GM21528 (cell line): ENCODE results near the gene EZH2.

ENCODE experiments used
- ATAC-seq: cut with Tn5 transposase; IDR thresholded peaks from one replicate; pipeline ENCODE4 v1.9.1; 2021; ENCODE audit warnings: mild to moderate bottlenecking, moderate library complexity; ENCODE audit not compliant: unreplicated experiment, low FRiP score

Gene EZH2

DNA sequence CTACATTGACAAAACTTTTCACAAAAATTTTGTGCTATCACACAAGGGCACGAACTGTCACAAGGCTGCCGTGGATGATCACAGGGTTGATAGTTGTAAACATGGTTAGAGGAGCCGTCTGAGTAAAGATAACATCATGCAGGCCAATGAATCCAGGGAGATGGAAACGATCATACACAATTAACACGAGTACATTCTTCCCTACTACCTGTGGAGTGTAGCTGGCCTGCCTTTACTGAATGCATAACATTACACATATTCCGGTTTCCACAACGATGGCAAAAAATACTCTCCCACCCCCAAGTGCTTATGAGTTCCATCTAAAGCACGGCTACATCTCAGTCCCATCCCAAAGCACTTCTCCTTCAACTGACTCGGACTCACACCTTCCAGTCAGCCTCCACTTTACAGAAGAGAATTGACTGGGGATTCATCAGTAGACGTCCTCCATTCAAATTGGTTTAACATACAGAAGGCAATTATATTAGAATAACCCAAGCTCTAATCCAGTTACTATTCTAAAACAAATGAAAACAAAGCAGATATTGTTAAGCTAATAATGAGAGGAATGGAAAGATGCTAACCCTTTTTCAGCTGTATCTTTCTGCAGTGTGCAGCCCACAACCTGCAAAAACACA, 69.0 kb downstream of the EZH2 start:
- ATAC-seq, result no peak

DNA sequence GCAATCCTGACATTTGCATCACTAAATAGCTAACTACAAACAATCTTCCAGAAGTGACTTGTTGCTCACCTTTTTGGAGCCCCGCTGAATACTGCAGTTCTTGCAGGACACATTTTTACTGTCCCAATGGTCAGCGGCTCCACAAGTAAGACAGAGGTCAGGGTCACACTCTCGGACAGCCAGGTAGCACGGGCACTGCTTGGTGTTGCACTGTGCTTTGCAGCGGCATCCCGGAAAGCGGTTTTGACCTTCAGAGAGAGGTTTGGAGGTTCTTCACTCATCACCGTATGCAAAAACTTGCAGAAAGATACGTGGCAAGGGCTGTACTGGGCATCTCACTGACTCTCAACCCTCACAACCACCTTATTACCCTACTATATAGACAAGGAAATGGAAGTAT, 70.2 kb downstream of the EZH2 start:
- ATAC-seq, result no peak

DNA sequence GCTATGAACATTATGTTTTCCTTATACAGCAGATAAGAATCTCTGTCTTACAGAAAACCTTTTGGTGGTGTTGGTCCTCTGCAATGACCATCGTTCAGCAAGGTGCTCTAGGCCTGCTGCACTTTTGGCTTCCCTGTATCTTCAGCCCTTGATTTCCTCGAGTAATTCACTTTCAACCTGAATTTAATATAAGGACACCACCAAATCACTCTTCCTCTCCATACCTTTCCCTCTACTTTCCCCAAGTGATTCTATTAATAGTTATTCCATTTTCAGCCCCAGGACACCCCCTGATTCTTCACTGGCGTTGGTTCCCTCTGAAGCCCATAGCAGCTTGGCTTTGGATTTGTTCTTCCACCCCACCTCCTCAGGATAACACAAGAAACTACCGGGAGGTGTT, 72.2 kb downstream of the EZH2 start:
- no peak for ATAC-seq

DNA sequence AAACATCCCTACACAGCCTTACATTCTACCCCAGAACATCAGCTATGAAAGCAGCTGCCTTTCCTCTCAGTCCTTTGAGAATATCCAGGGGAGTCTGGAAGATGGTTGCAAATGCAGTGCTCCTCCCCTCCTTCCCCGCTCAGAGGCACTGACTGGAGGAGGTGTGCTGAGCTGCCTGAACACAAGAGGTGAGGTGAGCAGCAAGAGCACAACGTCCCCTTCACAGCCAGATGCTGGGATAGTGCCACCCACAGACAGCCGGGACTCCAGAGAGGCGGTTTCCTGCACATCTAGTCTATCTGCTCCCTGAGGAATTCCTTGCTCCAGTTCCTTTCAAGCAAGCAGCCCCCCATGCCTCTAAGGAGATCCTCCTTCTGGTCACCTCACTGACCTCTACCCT, 74.2 kb downstream of the EZH2 start:
- no peak for ATAC-seq

DNA sequence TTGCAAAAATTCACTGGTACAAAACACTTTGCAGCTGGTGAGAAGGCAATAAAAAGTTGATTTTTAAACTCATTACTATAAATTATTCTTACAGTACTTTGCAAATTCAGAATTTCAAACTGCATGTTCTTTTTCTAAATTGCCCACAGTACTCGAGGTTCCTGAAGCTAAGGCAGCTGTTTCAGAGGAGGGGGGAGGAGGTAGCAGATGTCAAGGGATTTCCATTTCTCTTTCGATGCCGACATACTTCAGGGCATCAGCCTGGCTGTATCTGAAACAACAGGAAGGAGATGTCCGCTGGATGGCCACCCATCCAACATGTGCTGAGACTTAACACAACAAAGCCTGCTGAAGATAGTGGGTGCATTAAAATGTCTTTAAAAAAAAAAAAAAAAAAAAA, 76.7 kb downstream of the EZH2 start:
- ATAC-seq, result no peak

DNA sequence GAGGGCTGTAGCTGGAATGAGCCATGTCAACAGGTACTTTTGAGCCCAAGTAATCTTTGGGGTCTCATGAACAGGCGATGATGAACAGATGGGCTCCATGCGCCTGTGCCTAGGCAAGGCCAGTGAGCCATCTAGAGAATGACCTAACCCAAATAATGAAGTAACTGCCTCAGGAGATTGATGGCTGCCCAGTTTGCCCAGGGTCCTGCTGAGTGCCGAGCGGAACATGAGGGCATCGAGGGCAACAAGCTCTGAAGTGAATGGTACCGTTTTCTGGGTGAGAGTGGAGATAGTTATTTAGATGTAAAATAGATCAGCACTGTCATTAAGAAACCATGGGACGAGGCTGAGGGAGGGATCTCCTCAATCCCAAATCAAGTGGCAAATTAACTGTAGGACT, 77.9 kb downstream of the EZH2 start:
- no peak for ATAC-seq

DNA sequence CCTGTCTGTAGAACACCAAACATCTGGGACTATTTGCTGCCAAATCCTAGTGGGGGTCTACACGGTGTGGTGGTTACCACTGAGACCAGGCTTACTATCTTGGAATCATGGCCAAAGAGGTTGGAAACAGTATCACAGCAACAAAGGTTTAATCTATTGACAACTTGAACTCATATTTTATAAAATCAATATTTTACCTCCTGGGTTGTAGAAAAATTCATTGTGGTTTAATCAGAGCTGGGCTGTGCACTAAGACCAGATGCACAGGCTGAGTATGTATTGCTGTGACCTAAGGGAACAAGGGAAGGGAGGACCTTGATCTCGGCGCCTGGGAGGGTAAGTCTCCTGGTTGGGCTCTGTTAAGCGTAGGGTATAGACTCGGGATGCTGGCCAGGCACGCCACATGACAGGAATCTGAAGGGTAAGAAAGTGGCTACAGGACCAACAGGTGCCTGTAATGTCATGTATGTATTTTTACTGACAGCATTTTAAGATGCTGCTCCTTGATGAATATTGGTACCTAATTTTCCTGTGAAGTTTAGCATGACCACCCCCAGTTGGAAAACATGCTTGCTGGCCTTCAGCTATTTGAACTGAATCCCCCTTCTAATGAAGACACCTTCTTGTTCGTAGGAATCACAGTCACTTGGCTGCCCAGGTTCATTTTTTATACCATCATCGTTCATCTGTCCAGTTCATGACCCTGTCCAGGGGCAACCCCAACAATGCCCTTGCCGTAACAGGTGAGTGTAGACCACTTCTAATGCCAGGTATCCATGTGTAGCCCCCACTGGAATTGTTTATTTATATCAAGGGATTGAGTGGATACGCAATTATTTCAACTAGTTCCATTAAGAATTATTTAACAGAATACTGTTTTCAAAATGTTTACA, 79.5 kb downstream of the EZH2 start:
- no peak for ATAC-seq

DNA sequence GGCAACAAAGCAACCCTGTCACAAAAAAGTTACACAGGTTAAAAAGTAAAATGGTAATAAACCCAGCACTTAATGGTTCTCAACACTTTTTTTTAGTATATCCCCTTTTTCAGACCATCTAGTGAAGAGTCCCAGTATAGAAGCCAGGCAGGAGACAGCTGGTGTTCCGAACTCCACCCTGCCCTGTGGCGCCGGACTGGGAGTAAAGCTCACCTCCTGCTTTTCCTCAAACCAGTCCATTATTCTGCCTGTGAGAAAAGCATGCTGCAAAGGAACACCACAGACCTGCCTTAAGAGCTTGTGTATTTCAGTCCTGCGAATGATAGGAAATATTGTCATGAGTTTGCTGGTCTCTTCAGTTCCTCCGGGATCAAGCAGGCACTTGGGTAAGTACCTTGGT, 81.0 kb downstream of the EZH2 start:
- ATAC-seq, result no peak

DNA sequence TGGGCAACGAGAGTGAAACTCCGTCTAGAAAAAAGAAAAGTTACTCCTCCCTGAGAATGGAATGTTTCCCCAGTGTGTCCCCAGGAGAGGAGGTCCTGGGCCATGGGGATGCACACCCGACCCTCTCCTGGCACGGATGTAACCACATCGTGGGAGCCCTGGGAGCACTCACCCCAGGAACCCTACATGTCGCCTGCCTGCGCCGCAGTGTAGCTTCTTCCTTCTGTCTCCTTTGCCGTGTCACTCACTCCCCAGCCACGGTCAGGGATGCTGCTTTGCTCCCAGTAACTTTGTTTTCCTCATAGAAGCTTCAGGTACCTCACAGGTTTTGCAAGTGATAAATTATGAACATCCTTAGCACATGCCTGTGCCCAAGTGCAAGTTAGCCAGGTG, 82.0 kb downstream of the EZH2 start:
- no peak for ATAC-seq

DNA sequence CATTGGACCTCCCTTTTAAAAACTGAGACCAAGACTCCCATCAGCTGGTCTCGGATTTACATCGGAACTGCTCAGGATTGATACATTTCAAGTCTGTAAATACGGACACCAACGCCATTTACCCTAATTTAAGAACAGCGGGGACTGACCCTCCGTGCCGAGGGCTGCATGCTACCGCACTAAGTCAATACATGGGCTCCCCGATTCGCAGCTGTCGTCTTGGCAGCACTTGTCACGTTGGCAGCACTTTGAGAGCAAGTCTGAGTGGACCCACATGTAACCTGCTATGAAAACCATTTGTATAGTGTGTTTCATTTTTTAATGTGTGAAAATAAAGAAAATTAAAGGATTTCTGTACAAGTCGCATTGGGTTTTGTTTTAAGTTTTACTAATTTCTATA, 83.4 kb downstream of the EZH2 start:
- ATAC-seq, result no peak

DNA sequence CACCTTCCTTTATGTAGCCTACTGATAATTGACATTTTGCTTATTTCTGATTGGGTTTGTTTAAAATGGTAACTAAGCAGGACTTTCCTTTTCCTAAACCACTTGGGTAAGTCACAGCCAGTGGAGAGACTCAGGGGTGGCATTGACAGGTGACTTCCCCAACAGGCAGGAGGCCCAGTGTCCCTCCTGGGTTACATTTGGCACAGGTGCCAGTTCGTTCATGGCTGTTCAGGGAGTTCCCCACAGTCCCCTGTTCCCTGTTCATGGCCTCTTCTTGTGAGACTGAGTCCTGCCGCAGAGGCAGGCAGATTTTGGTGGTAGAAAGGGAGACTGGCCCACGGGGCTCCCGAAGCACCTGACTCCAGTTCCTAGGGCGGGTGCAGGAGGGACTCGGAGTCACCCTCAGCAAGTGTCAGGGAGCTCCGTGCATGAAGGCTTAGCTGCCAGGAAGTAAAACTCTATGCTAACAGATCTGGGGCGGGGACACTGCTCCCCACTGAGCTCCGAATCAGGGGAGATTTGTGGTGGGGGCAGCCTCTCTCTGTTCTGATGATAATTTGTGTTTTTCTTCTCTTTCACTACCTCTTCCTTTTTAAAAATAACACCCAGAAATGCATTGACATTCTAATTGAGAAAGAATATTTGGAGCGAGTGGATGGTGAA, 84.1 kb downstream of the EZH2 start:
- no peak for ATAC-seq

DNA sequence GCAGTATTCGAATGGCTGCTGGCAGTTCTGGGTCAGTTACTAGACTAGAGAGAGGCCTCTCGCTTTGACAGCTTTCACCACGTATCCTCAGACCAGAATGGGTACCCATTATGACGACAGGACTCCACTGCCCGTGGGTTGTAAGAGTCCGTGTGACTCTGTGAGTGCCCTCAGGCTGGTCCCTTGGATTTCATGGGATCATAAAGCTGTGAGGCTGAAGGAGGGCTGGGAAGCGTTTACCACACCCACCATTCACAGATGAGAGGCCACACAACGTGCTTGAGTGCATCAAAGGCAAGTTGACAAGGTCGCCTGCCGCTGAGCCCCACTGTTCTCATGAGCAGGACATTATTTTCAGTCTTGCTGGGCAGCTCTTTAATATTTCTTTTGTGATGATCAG, 87.2 kb downstream of the EZH2 start:
- no peak for ATAC-seq

DNA sequence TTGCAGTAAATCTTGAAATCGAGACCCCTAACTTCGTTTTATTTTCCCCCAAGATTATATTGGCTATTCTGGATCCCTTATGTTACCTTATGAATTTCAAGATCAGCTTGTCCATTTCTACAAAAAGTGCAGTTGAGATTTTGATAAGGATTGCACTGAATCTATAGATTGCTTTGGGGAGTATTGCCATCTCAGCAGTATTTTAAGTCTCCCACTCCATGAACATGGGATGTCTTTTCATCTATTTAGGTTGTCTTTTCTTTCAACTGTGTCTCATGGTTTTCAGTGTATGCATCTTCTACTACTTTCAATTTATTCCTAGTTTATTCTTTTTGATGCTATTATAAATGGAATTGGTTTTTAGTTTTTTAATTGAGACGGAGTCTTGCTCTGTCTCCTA, 89.6 kb downstream of the EZH2 start:
- ATAC-seq, result no peak

DNA sequence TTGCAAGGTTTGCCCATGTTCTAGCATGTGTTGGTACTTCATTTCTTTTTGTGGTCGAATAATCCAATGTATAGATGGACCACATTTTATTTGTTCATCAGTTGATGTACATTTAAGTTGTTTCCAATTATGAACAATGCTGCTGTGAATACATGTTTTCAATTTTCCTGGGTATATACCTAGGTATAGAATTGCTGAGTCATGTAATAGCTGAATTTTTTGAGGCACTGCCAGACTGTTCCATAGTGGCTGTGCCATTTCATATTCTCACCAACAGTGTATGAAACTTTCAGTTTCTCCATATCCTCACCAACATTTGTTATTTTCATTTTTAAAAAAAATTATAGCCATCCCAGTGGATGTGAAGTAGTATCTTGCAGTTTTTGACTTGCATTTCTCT, 90.5 kb downstream of the EZH2 start:
- no peak for ATAC-seq

DNA sequence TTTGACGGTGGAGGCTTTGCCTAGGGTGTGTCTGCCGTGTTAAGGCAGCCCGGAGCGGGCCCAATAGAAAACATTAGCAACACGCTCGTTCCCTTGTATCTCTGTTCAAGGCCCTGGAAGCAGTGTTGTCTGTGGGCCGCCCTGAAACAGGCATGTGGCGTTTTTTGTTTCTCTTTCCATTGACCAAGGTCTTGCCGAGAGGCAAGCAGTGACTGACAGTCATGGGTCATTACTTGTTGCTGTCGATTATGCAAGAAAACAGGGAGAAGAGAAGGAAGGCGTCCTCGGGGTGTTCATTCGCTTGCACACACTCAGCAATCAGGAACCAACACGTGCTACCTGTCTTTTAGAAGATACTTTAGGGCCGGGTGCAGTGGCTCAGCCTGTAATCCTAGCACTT, 92.5 kb downstream of the EZH2 start:
- no peak for ATAC-seq

DNA sequence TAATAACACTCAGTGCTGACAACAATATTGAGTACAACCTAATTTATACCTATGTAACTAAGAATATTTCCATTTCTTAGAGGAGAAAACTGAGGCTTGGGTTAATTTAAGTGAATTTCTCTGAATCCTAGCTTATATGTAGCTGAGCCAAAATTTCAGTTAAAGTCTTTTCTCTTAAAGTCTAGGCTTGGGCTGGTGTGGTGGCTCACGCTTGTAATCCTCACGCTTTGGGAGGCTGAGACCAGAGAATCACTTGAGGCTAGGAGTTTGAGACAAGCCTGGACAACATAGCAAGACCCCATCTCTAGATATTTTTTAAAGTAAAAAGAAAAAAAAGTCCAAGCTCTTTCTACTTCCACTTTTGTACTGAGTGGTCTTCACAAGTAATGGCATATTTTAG, 93.2 kb downstream of the EZH2 start:
- no peak for ATAC-seq

DNA sequence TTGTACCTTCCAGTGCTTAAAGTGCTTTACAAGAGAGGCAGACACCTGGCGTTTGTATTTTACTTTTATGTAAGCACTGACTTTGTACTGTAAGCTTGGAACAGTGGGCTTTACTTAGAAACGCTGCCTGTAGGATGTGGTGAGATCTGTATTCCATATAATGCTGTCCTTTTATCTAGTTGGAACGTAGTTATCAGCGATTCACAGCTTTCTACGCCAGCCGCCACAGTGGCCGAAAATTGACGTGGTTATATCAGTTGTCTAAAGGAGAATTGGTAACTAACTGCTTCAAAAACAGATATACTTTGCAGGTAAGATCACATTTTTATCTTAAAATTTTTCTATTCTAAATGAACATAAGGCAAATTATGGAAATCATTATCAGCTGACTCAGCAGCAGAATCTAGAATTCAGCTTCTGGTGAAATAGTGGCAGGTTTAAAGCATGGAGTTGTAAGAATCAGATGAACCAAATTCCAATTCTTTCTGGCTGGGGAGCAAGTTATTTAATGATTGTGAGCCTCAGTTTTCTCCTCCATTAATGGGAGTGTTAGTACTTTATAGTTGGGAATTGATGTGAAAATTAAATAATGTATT, 93.9 kb downstream of the EZH2 start:
- no peak for ATAC-seq

DNA sequence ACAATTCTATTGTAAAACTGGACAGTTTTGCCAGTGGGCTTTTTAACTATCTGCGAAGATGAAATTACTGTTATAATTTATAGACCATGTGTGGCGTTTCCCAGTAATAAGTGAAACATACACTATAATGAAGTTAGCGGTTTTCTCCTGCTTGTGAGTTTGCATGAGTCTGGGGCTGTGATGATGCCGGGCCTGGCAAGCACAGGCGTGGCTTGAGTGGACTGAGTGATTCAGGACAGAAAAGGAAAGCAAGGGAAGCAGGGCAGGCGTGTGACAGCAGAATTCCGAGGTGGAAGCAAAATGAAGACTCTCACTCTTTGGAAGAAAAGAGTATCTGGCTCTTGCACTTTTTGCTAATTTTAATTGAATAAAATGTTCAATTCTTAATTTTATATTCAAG, 94.9 kb downstream of the EZH2 start:
- no peak for ATAC-seq

DNA sequence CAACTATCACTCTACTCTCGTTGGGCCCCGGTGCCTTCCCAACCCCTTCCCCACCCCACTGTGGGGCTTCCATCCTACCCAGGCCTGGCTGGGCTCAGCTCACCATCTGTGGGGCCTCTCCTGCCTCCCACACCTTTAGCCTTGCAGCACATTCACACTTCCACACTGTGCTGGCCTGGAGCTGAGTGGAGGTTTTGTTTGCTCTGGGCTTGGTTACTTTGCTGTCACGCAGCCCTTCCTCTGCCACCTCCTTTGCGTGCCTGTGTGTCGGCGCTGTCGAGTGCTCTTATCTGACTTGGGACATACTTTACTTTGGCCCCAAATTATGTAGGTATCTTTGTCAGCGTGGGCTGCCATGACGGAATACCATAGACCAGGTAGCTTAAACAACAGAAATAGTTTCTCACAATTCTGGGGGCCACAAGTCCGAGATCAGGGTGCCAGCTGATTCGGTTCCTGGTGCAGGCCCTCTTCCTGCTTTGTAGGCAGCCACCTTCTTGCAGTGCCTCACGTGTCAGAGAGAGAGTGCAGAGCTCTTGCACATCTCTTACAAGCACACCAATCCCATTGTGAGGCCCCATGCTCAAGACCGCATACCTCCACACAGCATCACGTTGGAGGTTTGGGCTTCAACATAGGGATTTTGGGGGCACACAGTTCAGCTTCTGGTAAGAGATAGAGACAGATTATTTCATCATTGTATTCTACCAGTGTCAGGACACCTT, 96.4 kb downstream of the EZH2 start:
- no peak for ATAC-seq

DNA sequence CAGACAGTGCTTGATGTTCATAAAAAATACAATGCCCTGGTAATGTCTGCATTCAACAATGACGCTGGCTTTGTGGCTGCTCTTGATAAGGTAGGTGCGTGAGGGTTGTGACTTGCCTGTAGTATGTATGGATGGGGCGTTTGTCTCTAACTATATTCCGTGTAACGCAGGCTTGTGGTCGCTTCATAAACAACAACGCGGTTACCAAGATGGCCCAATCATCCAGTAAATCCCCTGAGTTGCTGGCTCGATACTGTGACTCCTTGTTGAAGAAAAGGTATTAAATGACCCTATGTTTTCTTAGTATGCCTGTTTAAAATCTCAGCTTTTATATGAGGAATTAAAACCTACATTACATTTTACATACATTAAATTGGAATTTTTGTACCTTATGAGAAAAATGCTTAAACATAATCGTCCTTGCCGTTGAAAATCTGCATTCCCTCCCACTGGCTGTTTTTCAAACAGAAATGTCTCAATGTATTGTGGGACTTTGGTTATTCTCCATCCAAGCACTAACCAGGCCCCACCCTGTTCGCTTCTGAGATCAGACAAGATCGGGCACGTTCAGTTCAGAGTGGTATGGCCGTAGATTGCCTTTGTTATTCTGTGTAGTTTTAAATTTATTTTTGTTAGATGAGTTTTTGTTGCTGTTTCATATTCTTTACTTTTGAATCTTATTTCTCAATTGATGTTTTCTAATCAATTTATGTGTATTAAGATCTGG, 100.1 kb downstream of the EZH2 start:
- no peak for ATAC-seq
